HG02571 (cell line): ENCODE results near the gene NCOA1.

Experiments used
- ATAC-seq: cut with Tn5 transposase; IDR thresholded peaks from one replicate; pipeline ENCODE4 v1.9.1; 2021; ENCODE audit warnings: mild to moderate bottlenecking, moderate library complexity; ENCODE audit not compliant: unreplicated experiment

NCOA1 gene

GRCh38 chr2:24816404-24816803 is 325.4 kb downstream of the NCOA1 start:
- ATAC-seq: no peak

DNA sequence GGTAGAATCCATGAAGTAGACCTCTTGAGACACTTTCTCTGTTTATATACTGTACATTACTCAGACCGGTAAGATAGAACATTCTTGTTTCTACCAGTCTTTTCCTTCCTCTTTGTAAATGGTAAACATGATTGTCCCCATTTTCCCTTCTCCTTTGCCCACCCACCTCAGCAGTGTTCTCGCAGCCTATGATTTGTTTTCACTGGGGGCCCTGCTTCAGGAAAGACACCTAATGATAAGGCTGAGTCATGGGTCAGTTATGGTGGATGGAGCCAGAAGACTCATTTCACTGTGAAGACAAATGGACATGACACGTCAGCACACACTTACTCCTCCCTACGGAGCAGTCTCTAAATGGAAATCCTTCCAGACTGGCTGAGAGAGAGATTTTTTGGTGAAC is 325.8 kb downstream of the NCOA1 start:
- no peak for ATAC-seq

DNA sequence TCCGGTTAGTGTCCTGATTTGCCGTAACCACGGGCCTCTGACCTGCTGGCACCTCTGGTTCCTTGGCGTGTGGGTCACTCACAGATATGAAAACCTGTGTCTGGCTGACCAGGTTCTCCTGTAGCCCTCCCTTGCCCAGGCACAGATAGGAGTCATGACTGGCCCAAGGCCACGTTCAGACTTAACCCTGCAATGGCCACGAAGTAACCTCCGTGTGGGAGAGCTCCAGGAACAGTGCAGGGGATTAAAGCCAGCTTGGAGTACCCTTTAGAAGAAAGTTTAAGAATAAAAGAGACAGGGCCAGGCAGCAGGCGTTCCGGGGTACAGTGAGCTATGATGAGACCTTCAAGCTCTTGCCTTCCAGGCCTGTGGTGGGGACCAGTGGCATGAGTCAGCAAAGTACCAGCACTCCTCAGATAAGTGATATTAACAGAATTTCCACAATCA is 327.7 kb downstream of the NCOA1 start:
- ATAC-seq: no peak

GRCh38 chr2:24819442-24820174 is 328.6 kb downstream of the NCOA1 start:
- ATAC-seq: no peak

GRCh38 chr2:24820175-24820513 is 329.1 kb downstream of the NCOA1 start:
- no peak for ATAC-seq
